ENCODE results near the gene PRICKLE4. TPM values are rescaled to one million over a fixed set of nuclear protein-coding genes. Genes with fewer than 3 reads are reported as not detected.

Gene PRICKLE4
- total RNA-seq, 4 donors from 2014 or later, result 0.34 to 4.6 (median 3.6) TPM; not detected in 1

- DNase-seq (ENCODE audit: low spot score in 2 of 2), result no peak
Observed at GRCh38 chr6:41791984-41792383, 11.4 kb downstream of the PRICKLE4 start.

GRCh38 chr6:41796474-41796873, 15.9 kb downstream of the PRICKLE4 start:
- Histone ChIP-seq H3K36me3 (peaks cover 46% of the 10 kb centered on the region), H3K4me1 (no peaks in the 10 kb centered on the region), H3K9me3 (no peaks in the 10 kb centered on the region), H3K4me3 (no peak overlapping the region), H3K27ac (no peak overlapping the region), H3K27me3 (no peaks in the 10 kb centered on the region)
- TF ChIP-seq POLR2AphosphoS5 (IDR thresholded peaks at IDR 0.05) (no peak), POLR2A (IDR thresholded peaks at IDR 0.05) (no peak), EP300 (IDR thresholded peaks at IDR 0.05) (no peak)
- DNase-seq (ENCODE audit: low spot score in 2 of 2), result no peak
- 83% methylated on average over 2 of the region's 2 CpGs for WGBS

More at GRCh38 chr6:41791984-41792383, 11.4 kb downstream of the PRICKLE4 start:
- Histone ChIP-seq H3K4me3 (no peak overlapping the region), H3K9me3 (no peaks in the 10 kb centered on the region), H3K4me1 (peaks cover 8% of the 10 kb centered on the region), H3K27ac (no peak overlapping the region), H3K36me3 (peaks cover 60% of the 10 kb centered on the region), H3K27me3 (no peaks in the 10 kb centered on the region)
- TF ChIP-seq CTCF (IDR thresholded peaks at IDR 0.05), result no peak
- TF ChIP-seq POLR2A (IDR thresholded peaks at IDR 0.05), result no peak
- no peak for TF ChIP-seq EP300 (IDR thresholded peaks at IDR 0.05)
- TF ChIP-seq POLR2AphosphoS5 (IDR thresholded peaks at IDR 0.05), result no peak
- WGBS, result 81% methylated on average over 4 of the region's 4 CpGs

- TF ChIP-seq POLR2A (IDR thresholded peaks at IDR 0.05) (no peak), CTCF (IDR thresholded peaks at IDR 0.05) (no peak), POLR2AphosphoS5 (IDR thresholded peaks at IDR 0.05) (no peak), EP300 (IDR thresholded peaks at IDR 0.05) (no peak)
- Histone ChIP-seq H3K4me1 (no peaks in the 10 kb centered on the region), H3K36me3 (peaks cover 28% of the 10 kb centered on the region), H3K27me3 (no peaks in the 10 kb centered on the region), H3K9me3 (no peaks in the 10 kb centered on the region), H3K4me3 (no peak overlapping the region), H3K27ac (no peak overlapping the region)
- DNase-seq (ENCODE audit: low spot score in 2 of 2), result no peak
- WGBS, result 95% methylated on average over 7 of the region's 7 CpGs
Observed at GRCh38 chr6:41798901-41799558, 18.4 kb downstream of the PRICKLE4 start.

- 95% methylated on average over 2 of the region's 2 CpGs for WGBS
- Histone ChIP-seq H3K27ac (no peak overlapping the region), H3K27me3 (no peaks in the 10 kb centered on the region), H3K4me1 (no peaks in the 10 kb centered on the region), H3K9me3 (no peaks in the 10 kb centered on the region), H3K36me3 (peaks cover 28% of the 10 kb centered on the region), H3K4me3 (no peak overlapping the region)
- TF ChIP-seq POLR2A (IDR thresholded peaks at IDR 0.05) (no peak), EP300 (IDR thresholded peaks at IDR 0.05) (no peak), CTCF (IDR thresholded peaks at IDR 0.05) (no peak), POLR2AphosphoS5 (IDR thresholded peaks at IDR 0.05) (no peak)
- no peak for DNase-seq (ENCODE audit: low spot score in 2 of 2)
Observed at GRCh38 chr6:41799559-41799911, 19.0 kb downstream of the PRICKLE4 start.

GRCh38 chr6:41801380-41801779, 20.8 kb downstream of the PRICKLE4 start:
- Histone ChIP-seq H3K27me3 (no peaks in the 10 kb centered on the region), H3K4me1 (no peaks in the 10 kb centered on the region), H3K36me3 (peaks cover 27% of the 10 kb centered on the region), H3K4me3 (no peak overlapping the region), H3K9me3 (no peaks in the 10 kb centered on the region), H3K27ac (no peak overlapping the region)
- no peak for TF ChIP-seq CTCF (IDR thresholded peaks at IDR 0.05)
- no peak for TF ChIP-seq EP300 (IDR thresholded peaks at IDR 0.05)
- no peak for TF ChIP-seq POLR2AphosphoS5 (IDR thresholded peaks at IDR 0.05)
- TF ChIP-seq POLR2A (IDR thresholded peaks at IDR 0.05), result no peak
- no peak for DNase-seq (ENCODE audit: low spot score in 2 of 2)
- 85% methylated on average over 2 of the region's 2 CpGs for WGBS
